Measurements from ENCODE around the gene OPTC. TPM values are rescaled to one million over a fixed set of nuclear protein-coding genes. Genes with fewer than 3 reads are reported as not detected.

The OPTC gene
- total and polyA plus RNA-seq, 9 of the 15 experiments (the other 6 are each of a cell fraction or from before 2014, with no cell fraction given) = not detected

DNA sequence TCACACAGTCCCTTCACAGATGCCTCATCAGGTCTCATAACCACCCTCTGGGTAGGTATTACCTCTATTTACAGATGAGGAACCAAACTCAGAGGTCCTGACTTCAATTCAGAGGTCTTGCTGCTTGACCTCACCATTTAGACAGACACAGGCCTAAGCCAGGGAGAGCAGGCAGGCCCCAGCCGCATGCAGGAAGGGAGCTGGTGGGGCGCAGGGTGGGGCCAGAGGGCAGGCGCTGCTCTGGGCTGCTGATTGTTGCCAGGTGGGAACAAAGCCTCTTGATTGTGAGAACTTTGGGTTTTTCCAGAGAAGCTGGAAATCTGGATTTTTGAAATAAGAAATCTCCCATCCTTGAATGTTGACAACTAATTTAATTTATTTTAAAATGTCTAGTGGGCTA lies 38.2 kb upstream of the OPTC start:
- no peak overlapping the region for H3K27ac ChIP-seq (ENCODE audit: extremely low read depth, low read depth, low read length)
- CTCF ChIA-PET (ENCODE audit: low intra/inter-chr PET ratio) = no interaction called here
- intact Hi-C loops (cut with micrococcal nuclease) = no loop called here
- 2% methylated on average over 3 of the region's 3 CpGs for WGBS (ENCODE audit: insufficient coverage, low coverage, missing lambda C conversion rate)
- no peak overlapping the region for H2AFZ ChIP-seq (ENCODE audit: low read depth, low read length)
- no TSS peak for BruUV-seq (replicated peaks)
- no peak overlapping the region for H3K4me3 ChIP-seq
- FAIRE-seq = no peak
- H3K9me1 ChIP-seq (ENCODE audit: control insufficient read depth, insufficient read depth, low read length) = no peaks in the 10 kb centered on the region
- no peak overlapping the region for H3K4me2 ChIP-seq (ENCODE audit: insufficient read depth, low read length)
- no peaks in the 10 kb centered on the region for H3K4me1 ChIP-seq (replicated peaks in 1 of 2; ENCODE audit: control insufficient read depth in 2 of 2, insufficient read depth in 2 of 2, low read length in 2 of 2)
- no peak for ATAC-seq
- peaks cover 17 to 46% of the 10 kb centered on the region in 2 experiments for H3K27me3 ChIP-seq (ENCODE audit: control insufficient read depth in 2 of 2, insufficient read depth in 2 of 2, low read length in 2 of 2)
- in situ Hi-C loops (cut with MboI) = no loop called here
- DNase-seq (ENCODE audit: extremely low read depth in 1 of 4, low spot score in 3 of 4) = no peak
- H3K36me3 ChIP-seq (ENCODE audit: control insufficient read depth, insufficient read depth, low read length) = no peaks in the 10 kb centered on the region
- H3K9ac ChIP-seq (ENCODE audit: insufficient read depth in 1 of 2, low read depth in 2 of 2, low read length in 2 of 2) = no peak overlapping the region
- H3K79me2 ChIP-seq (ENCODE audit: control insufficient read depth, insufficient read depth, low read length) = no peaks in the 10 kb centered on the region
- 0 out of 2 replicates have a peak, but pooled peaks cover 7% of the 10 kb centered on the region for H4K20me1 ChIP-seq (replicated peaks; ENCODE audit: control insufficient read depth, insufficient read depth, low read length)
- POLR2A ChIA-PET = interaction anchor here (0.5 kb wide), 1 partner anchor 12 kb away, joined by 3 read pairs; no protein-coding TSS in a partner anchor
- no peaks in the 10 kb centered on the region for H3K9me3 ChIP-seq (replicated peaks; ENCODE audit: control insufficient read depth, insufficient read depth, low read depth, low read length)
- TF ChIP-seq, protein P1, sequence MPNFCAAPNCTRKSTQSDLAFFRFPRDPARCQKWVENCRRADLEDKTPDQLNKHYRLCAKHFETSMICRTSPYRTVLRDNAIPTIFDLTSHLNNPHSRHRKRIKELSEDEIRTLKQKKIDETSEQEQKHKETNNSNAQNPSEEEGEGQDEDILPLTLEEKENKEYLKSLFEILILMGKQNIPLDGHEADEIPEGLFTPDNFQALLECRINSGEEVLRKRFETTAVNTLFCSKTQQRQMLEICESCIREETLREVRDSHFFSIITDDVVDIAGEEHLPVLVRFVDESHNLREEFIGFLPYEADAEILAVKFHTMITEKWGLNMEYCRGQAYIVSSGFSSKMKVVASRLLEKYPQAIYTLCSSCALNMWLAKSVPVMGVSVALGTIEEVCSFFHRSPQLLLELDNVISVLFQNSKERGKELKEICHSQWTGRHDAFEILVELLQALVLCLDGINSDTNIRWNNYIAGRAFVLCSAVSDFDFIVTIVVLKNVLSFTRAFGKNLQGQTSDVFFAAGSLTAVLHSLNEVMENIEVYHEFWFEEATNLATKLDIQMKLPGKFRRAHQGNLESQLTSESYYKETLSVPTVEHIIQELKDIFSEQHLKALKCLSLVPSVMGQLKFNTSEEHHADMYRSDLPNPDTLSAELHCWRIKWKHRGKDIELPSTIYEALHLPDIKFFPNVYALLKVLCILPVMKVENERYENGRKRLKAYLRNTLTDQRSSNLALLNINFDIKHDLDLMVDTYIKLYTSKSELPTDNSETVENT (CRISPR knock-in tag; IDR thresholded peaks at IDR 0.05) = no peak
- TF ChIP-seq NBN (IDR thresholded peaks at IDR 0.05; ENCODE audit: low read depth) = no peak
- TF ChIP-seq, protein P2, sequence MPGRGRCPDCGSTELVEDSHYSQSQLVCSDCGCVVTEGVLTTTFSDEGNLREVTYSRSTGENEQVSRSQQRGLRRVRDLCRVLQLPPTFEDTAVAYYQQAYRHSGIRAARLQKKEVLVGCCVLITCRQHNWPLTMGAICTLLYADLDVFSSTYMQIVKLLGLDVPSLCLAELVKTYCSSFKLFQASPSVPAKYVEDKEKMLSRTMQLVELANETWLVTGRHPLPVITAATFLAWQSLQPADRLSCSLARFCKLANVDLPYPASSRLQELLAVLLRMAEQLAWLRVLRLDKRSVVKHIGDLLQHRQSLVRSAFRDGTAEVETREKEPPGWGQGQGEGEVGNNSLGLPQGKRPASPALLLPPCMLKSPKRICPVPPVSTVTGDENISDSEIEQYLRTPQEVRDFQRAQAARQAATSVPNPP (IDR thresholded peaks at IDR 0.05; ENCODE audit: borderline replicate concordance, insufficient read depth, insufficient read length) = no peak
- TF ChIP-seq, protein P3, sequence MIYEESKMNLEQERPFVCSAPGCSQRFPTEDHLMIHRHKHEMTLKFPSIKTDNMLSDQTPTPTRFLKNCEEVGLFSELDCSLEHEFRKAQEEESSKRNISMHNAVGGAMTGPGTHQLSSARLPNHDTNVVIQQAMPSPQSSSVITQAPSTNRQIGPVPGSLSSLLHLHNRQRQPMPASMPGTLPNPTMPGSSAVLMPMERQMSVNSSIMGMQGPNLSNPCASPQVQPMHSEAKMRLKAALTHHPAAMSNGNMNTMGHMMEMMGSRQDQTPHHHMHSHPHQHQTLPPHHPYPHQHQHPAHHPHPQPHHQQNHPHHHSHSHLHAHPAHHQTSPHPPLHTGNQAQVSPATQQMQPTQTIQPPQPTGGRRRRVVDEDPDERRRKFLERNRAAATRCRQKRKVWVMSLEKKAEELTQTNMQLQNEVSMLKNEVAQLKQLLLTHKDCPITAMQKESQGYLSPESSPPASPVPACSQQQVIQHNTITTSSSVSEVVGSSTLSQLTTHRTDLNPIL (CRISPR knock-in tag; IDR thresholded peaks at IDR 0.05) = no peak
- TF ChIP-seq ARHGAP35 (IDR thresholded peaks at IDR 0.05; ENCODE audit: partially characterized antibody) = no peak
- TF ChIP-seq YBX1 (IDR thresholded peaks at IDR 0.05) = no peak
- no peak for TF ChIP-seq DIDO1 (tag; IDR thresholded peaks at IDR 0.05; ENCODE audit: low read depth)
- TF ChIP-seq RB1 (IDR thresholded peaks at IDR 0.05; ENCODE audit: low read depth) = no peak
- TF ChIP-seq KAT7 (CRISPR knock-in tag; IDR thresholded peaks at IDR 0.05; ENCODE audit: borderline replicate concordance) = no peak
- TF ChIP-seq HMG20B (CRISPR knock-in tag; IDR thresholded peaks at IDR 0.05) = no peak
- TF ChIP-seq, protein P4, sequence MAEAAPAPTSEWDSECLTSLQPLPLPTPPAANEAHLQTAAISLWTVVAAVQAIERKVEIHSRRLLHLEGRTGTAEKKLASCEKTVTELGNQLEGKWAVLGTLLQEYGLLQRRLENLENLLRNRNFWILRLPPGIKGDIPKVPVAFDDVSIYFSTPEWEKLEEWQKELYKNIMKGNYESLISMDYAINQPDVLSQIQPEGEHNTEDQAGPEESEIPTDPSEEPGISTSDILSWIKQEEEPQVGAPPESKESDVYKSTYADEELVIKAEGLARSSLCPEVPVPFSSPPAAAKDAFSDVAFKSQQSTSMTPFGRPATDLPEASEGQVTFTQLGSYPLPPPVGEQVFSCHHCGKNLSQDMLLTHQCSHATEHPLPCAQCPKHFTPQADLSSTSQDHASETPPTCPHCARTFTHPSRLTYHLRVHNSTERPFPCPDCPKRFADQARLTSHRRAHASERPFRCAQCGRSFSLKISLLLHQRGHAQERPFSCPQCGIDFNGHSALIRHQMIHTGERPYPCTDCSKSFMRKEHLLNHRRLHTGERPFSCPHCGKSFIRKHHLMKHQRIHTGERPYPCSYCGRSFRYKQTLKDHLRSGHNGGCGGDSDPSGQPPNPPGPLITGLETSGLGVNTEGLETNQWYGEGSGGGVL (CRISPR knock-in tag; IDR thresholded peaks at IDR 0.05) = no peak
- TF ChIP-seq ZNF3 (CRISPR knock-in tag; IDR thresholded peaks at IDR 0.05) = no peak
- no peak for TF ChIP-seq RBM22 (IDR thresholded peaks at IDR 0.05; ENCODE audit: low read depth, low read length, poor library complexity, severe bottlenecking)
- no peak for TF ChIP-seq ARID1B (IDR thresholded peaks at IDR 0.05)
- TF ChIP-seq NFE2L1 (tag; IDR thresholded peaks at IDR 0.05; ENCODE audit: borderline replicate concordance, low read depth) = no peak
- no peak for TF ChIP-seq MEF2A (IDR thresholded peaks at IDR 0.05; ENCODE audit: control insufficient read depth, low read depth, low read length)
- TF ChIP-seq ZNF444 (CRISPR knock-in tag; IDR thresholded peaks at IDR 0.05) = no peak
- TF ChIP-seq SREBF1 (IDR thresholded peaks at IDR 0.05; ENCODE audit: borderline replicate concordance, low read depth, low read length) = no peak

Data from K562 (cell line).